GM12878 (cell line): ENCODE data around the gene GREM1. TPM values are rescaled to one million over a fixed set of nuclear protein-coding genes. Genes with fewer than 3 reads are reported as not detected.

Experiments
- ATAC-seq: fragments of 200-7000 bp; cut with Tn5 transposase; 3 replicates; pipeline ENCODE4 v1.9.1; 2020; ENCODE audit warnings: mild to moderate bottlenecking, moderate library complexity
- BruUV-seq: library from RNA; stranded (reverse); fragments of 400-500 nt; replicated peaks from 2 replicates; lab custom pipeline; 2021; lab: Mats Ljungman, UMichigan
- CTCF ChIA-PET: fragments of 300-600 bp; sonication (Branson Sonifier 250); formaldehyde crosslinking; extraction: SDS; loops from one replicate; lab custom pipeline; 2021; ENCODE audit warnings: inconsistent platforms; lab: Yijun Ruan, JAX
- POLR2A ChIA-PET: fragments of 350-600 bp; formaldehyde crosslinking; extraction: SDS; loops from one replicate; lab custom pipeline; 2021; ENCODE audit warnings: inconsistent platforms; lab: Charles Lee
- RAD21 ChIA-PET: fragments of 300-600 bp; sonication (Branson Sonifier 250); formaldehyde crosslinking; loops from one replicate; lab custom pipeline; 2023; ENCODE audit warnings: antibody characterized with exemption; ENCODE audit not compliant: unreplicated experiment; lab: Charles Lee
- SMC1A ChIA-PET: fragments of 300-600 bp; sonication (Branson Sonifier 250); formaldehyde crosslinking; loops from one replicate; lab custom pipeline; 2023; ENCODE audit not compliant: unreplicated experiment, uncharacterized antibody; lab: Charles Lee
- DNase-seq: peaks from one replicate; pipeline ENCODE4 v3.0.0-alpha.2; 2011; ENCODE audit warnings: low read depth, low spot score
- FAIRE-seq: peaks from 3 replicates; lab custom pipeline; 2011; peaks lifted over from hg19 to GRCh38; lab: Jason Lieb, UNC
- H2AFZ ChIP-seq: 2 replicates; pipeline ENCODE4 v1.6.0; 2011; ENCODE audit warnings: low read depth, low read length, control low read depth; ENCODE audit not compliant: control insufficient read depth
- H3K27ac ChIP-seq: 2 replicates; pipeline ENCODE4 v1.5.1; 2011; ENCODE audit warnings: control low read depth; ENCODE audit not compliant: control insufficient read depth, insufficient read depth
- H3K27me3 ChIP-seq, 2 experiments: replicated peaks in 1 of 2; 2 replicates each; pipeline versions ENCODE4 v1.6.0 to v1.6.1; 2011; ENCODE audit warnings: low read length in 1 of 2; ENCODE audit not compliant: control insufficient read depth in 2 of 2, insufficient read depth in 2 of 2
- H3K36me3 ChIP-seq, 2 experiments: 2 replicates each; pipeline ENCODE4 v1.5.1; 2011; ENCODE audit warnings: low read length in 1 of 2; ENCODE audit not compliant: control insufficient read depth in 2 of 2, insufficient read depth in 2 of 2
- H3K4me1 ChIP-seq: 2 replicates; pipeline ENCODE4 v1.6.1; 2011; ENCODE audit warnings: mild to moderate bottlenecking, low read length, moderate library complexity, mixed read lengths; ENCODE audit not compliant: control insufficient read depth, insufficient read depth
- H3K4me2 ChIP-seq: 2 replicates; pipeline ENCODE4 v1.6.0; 2011; ENCODE audit warnings: control low read depth; ENCODE audit not compliant: control insufficient read depth, insufficient read depth
- H3K4me3 ChIP-seq: fragments of 200-600 bp; sonication (generic); 2 replicates; pipeline ENCODE4 v1.5.1; 2016
- H3K79me2 ChIP-seq: 2 replicates; pipeline ENCODE4 v1.6.0; 2011; ENCODE audit warnings: low read length; ENCODE audit not compliant: control insufficient read depth, insufficient read depth
- H3K9ac ChIP-seq: 2 replicates; pipeline ENCODE4 v1.8.0; 2011; ENCODE audit warnings: low read length, control low read depth, mixed read lengths; ENCODE audit not compliant: control insufficient read depth, insufficient read depth
- H3K9me3 ChIP-seq: replicated peaks from 3 replicates; pipeline ENCODE4 v1.5.1; 2011; ENCODE audit warnings: mild to moderate bottlenecking, low read length; ENCODE audit not compliant: control insufficient read depth, insufficient read depth
- H4K20me1 ChIP-seq: 2 replicates; pipeline ENCODE4 v1.6.0; 2011; ENCODE audit not compliant: control insufficient read depth, insufficient read depth
- ASH2L ChIP-seq: fragments of 300-600, 200-600 bp; sonication (generic); IDR thresholded peaks from 2 replicates; pipeline ENCODE4 v1.6.1; 2017; ENCODE audit warnings: low read depth, mild to moderate bottlenecking, borderline replicate concordance
- ESRRA ChIP-seq: IDR thresholded peaks from 2 replicates; pipeline ENCODE4 v1.6.1; 2012; ENCODE audit warnings: mild to moderate bottlenecking, low read length, improper control_type of control experiment
- ETV6 ChIP-seq, 2 experiments: fragments of 450-650 bp in 1 of 2; IDR thresholded peaks in 1 of 2; conservative IDR thresholded peaks in 1 of 2; 2 replicates each; pipeline ENCODE4 v1.6.1; 2014; ENCODE audit warnings: antibody characterized with exemption in 1 of 2, borderline replicate concordance in 1 of 2, low read depth in 1 of 2, mild to moderate bottlenecking in 1 of 2, moderate library complexity in 1 of 2
- FOS ChIP-seq: IDR thresholded peaks from 3 replicates; pipeline ENCODE4 v1.6.1; 2011; ENCODE audit warnings: borderline replicate concordance; ENCODE audit not compliant: insufficient read length; ENCODE audit errors: extremely low read depth
- IKZF2 ChIP-seq, 2 experiments: fragments of 450-650 bp; IDR thresholded peaks; 2 replicates each; pipeline ENCODE4 v1.6.1; 2017; ENCODE audit warnings: mild to moderate bottlenecking in 2 of 2, moderate library complexity in 2 of 2
- KDM1A ChIP-seq: fragments of 200-600 bp; sonication (generic); IDR thresholded peaks from 2 replicates; pipeline ENCODE4 v1.6.1; 2016; ENCODE audit warnings: borderline replicate concordance
- NRF1 ChIP-seq: conservative IDR thresholded peaks from 2 replicates; pipeline ENCODE4 v1.6.1; 2011; ENCODE audit warnings: mild to moderate bottlenecking, low read depth, low read length, improper control_type of control experiment
- POU2F2 ChIP-seq: IDR thresholded peaks from 3 replicates; pipeline ENCODE4 v1.6.1; 2011; ENCODE audit warnings: low read depth, mild to moderate bottlenecking, low read length, borderline replicate concordance
- TAF1 ChIP-seq: IDR thresholded peaks from 2 replicates; pipeline ENCODE4 v1.6.1; 2011; ENCODE audit warnings: mild to moderate bottlenecking, low read depth, low read length, borderline replicate concordance
- TBL1XR1 ChIP-seq: IDR thresholded peaks from 2 replicates; pipeline ENCODE4 v1.6.1; 2012; ENCODE audit warnings: low read depth, low read length, improper control_type of control experiment
- WGBS: methylation state at CpG from one replicate; pipeline ENCODE4 v1.1.6; 2016; ENCODE audit warnings: low lambda C conversion rate; ENCODE audit not compliant: insufficient replicate concordance, insufficient coverage; ENCODE audit errors: missing lambda C conversion rate; 5-methylcytosine and 5-hydroxymethylcytosine counted together
- in situ Hi-C: fragments of 300-500 bp; cut with MboI; formaldehyde crosslinking; loops from 9 replicates; pipeline ENCODE4 v1.14.3; 2018; ENCODE audit warnings: mixed read lengths
- intact Hi-C: fragments of 100-400 bp; cut with micrococcal nuclease; formaldehyde crosslinking; loops from one replicate; pipeline ENCODE4 v1.14.2; 2022; ENCODE audit not compliant: unreplicated experiment
- polyA plus RNA-seq, 11 experiments: library from polyadenylated mRNA; depleted of rRNA in 4 of 11; unstranded in 6 of 11; stranded (reverse) in 5 of 11; fragments of >200 nt; fragmentation: Nextera tagmentation in 4 of 11; fragmentation: Illumina TruSeq in 1 of 11; extraction: Ambion mirVana in 4 of 11; extraction: Trizol in 1 of 11; gene quantifications; 1 replicate in 1 of 11; 2 replicates in 10 of 11; pipeline versions ENCODE4 v1.2.1 to v1.2.3, GENCODE V29; 2011 to 2016; ENCODE audit warnings: inconsistent platforms in 2 of 11, missing spikeins in 2 of 11, low read depth in 1 of 11
- total RNA-seq, 4 experiments: library from RNA; depleted of rRNA in 3 of 4; stranded (reverse); fragments of >200 nt in 3 of 4; fragmentation: Illumina TruSeq in 1 of 4; extraction: Trizol in 1 of 4; gene quantifications; 2 replicates each; pipeline versions ENCODE4 v1.2.1 to v1.2.3, GENCODE V29; 2013 to 2021
- TF ChIP-seq, protein P1 (sequence below): IDR thresholded peaks from 2 replicates; pipeline ENCODE4 v1.6.1; 2012; ENCODE audit warnings: improper control_type of control experiment, low read depth, low read length; ENCODE audit not compliant: insufficient replicate concordance
- TF ChIP-seq, protein P2 (sequence below): fragments of 450-650 bp; conservative IDR thresholded peaks from 2 replicates; pipeline ENCODE4 v1.6.1; 2017; ENCODE audit warnings: mild to moderate bottlenecking, moderate library complexity
- TF ChIP-seq, protein P3 (sequence below): IDR thresholded peaks from 2 replicates; pipeline ENCODE4 v1.6.1; 2012; ENCODE audit warnings: low read depth, low read length, improper control_type of control experiment

Gene GREM1
- total and polyA plus RNA-seq, 10 of the 15 experiments (the other 5 are each of a cell fraction or from before 2014, with no cell fraction given), result 0.08 to 0.36 (median 0.08) TPM; not detected in 7

DNA sequence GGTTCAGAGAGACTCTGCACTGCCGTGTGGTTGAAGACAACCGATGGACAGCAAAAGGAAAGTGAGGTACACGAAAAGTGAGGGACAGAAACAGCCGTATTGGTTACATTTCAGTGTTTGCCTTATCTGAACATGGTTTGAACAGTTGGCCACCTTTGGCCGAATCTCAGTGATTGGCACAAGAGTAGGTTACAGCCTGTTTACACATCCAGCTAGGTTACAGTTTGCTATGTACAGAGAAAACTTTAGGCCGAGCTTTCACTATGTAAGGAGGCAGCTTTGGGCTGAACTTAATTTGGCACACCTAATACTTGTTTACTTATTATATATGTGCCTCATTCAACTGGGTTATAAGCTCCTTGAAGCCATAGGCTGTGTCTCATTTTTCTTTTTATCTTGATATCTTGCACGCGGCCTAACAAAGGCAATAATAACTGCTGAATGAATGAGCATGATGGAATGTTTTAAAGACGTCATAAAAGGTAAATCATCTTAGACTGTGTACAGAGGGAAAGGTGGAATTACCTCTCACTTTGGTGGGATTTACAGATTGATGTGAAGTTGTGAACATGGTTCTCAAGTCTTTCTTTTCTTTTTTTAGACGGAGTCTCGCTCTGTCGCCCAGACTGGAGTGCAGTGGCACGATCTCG, 17.2 kb upstream of the GREM1 start (continued):
- TF ChIP-seq, protein P1, sequence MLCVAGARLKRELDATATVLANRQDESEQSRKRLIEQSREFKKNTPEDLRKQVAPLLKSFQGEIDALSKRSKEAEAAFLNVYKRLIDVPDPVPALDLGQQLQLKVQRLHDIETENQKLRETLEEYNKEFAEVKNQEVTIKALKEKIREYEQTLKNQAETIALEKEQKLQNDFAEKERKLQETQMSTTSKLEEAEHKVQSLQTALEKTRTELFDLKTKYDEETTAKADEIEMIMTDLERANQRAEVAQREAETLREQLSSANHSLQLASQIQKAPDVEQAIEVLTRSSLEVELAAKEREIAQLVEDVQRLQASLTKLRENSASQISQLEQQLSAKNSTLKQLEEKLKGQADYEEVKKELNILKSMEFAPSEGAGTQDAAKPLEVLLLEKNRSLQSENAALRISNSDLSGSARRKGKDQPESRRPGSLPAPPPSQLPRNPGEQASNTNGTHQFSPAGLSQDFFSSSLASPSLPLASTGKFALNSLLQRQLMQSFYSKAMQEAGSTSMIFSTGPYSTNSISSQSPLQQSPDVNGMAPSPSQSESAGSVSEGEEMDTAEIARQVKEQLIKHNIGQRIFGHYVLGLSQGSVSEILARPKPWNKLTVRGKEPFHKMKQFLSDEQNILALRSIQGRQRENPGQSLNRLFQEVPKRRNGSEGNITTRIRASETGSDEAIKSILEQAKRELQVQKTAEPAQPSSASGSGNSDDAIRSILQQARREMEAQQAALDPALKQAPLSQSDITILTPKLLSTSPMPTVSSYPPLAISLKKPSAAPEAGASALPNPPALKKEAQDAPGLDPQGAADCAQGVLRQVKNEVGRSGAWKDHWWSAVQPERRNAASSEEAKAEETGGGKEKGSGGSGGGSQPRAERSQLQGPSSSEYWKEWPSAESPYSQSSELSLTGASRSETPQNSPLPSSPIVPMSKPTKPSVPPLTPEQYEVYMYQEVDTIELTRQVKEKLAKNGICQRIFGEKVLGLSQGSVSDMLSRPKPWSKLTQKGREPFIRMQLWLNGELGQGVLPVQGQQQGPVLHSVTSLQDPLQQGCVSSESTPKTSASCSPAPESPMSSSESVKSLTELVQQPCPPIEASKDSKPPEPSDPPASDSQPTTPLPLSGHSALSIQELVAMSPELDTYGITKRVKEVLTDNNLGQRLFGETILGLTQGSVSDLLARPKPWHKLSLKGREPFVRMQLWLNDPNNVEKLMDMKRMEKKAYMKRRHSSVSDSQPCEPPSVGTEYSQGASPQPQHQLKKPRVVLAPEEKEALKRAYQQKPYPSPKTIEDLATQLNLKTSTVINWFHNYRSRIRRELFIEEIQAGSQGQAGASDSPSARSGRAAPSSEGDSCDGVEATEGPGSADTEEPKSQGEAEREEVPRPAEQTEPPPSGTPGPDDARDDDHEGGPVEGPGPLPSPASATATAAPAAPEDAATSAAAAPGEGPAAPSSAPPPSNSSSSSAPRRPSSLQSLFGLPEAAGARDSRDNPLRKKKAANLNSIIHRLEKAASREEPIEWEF, result no peak
- TF ChIP-seq NRF1, result no peak

GRCh38 chr15:32701863-32702262, 15.9 kb upstream of the GREM1 start:
- no peak overlapping the region for H3K9ac ChIP-seq
- ChIA-PET RAD21 (no interaction called here), CTCF (no interaction called here), POLR2A (no interaction called here), SMC1A (no interaction called here)
- H3K4me1 ChIP-seq, result no peaks in the 10 kb centered on the region
- FAIRE-seq (no peak), DNase-seq (no peak), ATAC-seq (no peak)
- no peak overlapping the region for H2AFZ ChIP-seq
- 28% methylated on average over 3 of the region's 3 CpGs for WGBS
- no peaks in the 10 kb centered on the region for H4K20me1 ChIP-seq
- H3K4me2 ChIP-seq, result no peak overlapping the region
- intact Hi-C loops, result no loop called here
- H3K36me3 ChIP-seq, result no peaks in the 10 kb centered on the region
- H3K79me2 ChIP-seq, result no peaks in the 10 kb centered on the region
- H3K9me3 ChIP-seq, result no peaks in the 10 kb centered on the region
- no TSS peak for BruUV-seq
- H3K4me3 ChIP-seq, result no peak overlapping the region
- no peak overlapping the region for H3K27ac ChIP-seq
- in situ Hi-C loops, result no loop called here
- peaks cover 0 to 4% of the 10 kb centered on the region in 2 experiments; a peak in 1 of 4 replicates for H3K27me3 ChIP-seq
- TF ChIP-seq ETV6 (conservative IDR thresholded peaks at IDR 0.05 in 1 of 2, IDR thresholded peaks at IDR 0.05 in 1 of 2; ENCODE audit: borderline replicate concordance in 1 of 2, low read depth in 1 of 2), result no peak
- no peak for TF ChIP-seq TBL1XR1
- TF ChIP-seq, protein P2, sequence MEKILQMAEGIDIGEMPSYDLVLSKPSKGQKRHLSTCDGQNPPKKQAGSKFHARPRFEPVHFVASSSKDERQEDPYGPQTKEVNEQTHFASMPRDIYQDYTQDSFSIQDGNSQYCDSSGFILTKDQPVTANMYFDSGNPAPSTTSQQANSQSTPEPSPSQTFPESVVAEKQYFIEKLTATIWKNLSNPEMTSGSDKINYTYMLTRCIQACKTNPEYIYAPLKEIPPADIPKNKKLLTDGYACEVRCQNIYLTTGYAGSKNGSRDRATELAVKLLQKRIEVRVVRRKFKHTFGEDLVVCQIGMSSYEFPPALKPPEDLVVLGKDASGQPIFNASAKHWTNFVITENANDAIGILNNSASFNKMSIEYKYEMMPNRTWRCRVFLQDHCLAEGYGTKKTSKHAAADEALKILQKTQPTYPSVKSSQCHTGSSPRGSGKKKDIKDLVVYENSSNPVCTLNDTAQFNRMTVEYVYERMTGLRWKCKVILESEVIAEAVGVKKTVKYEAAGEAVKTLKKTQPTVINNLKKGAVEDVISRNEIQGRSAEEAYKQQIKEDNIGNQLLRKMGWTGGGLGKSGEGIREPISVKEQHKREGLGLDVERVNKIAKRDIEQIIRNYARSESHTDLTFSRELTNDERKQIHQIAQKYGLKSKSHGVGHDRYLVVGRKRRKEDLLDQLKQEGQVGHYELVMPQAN, result no peak
- no peak for TF ChIP-seq KDM1A
- TF ChIP-seq, protein P3, sequence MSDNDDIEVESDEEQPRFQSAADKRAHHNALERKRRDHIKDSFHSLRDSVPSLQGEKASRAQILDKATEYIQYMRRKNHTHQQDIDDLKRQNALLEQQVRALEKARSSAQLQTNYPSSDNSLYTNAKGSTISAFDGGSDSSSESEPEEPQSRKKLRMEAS, result no peak
- no peak for TF ChIP-seq ESRRA
- TF ChIP-seq FOS, result no peak
- no peak for TF ChIP-seq ASH2L
- TF ChIP-seq POU2F2, result no peak
- TF ChIP-seq IKZF2 (IDR thresholded peaks at IDR 0.05), result no peak
- no peak for TF ChIP-seq TAF1
